ENCODE measurements around the gene C5.

Gene C5

GRCh38 chr9:120933310-120934055 is 116.6 kb downstream of the C5 start:
- Histone ChIP-seq H3K23ac (ENCODE audit: low read length in 2 of 2) (no peak overlapping the region), H3K4ac (ENCODE audit: low read depth in 1 of 2, low read length in 2 of 2) (no peak overlapping the region), H3K79me1 (replicated peaks; ENCODE audit: low read length, poor library complexity, severe bottlenecking) (peaks cover 1% of the 10 kb centered on the region), H2AFZ (ENCODE audit: low read depth, low read length) (no peak overlapping the region), H3K27me3 (ENCODE audit: control insufficient read depth in 1 of 2, insufficient read depth in 1 of 2, low read length in 2 of 2) (no peaks in the 10 kb centered on the region), H2BK15ac (ENCODE audit: low read depth, poor library complexity, severe bottlenecking) (peak overlapping the region; percentile 70), H2AK5ac (ENCODE audit: low read length, severe bottlenecking) (peak overlapping the region; percentile 11), H4K91ac (ENCODE audit: low read length) (no peak overlapping the region), H3K9me3 (ENCODE audit: control insufficient read depth, low read length) (no peaks in the 10 kb centered on the region), H3K14ac (ENCODE audit: low read length in 2 of 2) (no peak overlapping the region), H3K18ac (ENCODE audit: low read depth in 1 of 2, low read length in 2 of 2) (no peak overlapping the region), H3K4me3 (ENCODE audit: insufficient read depth in 1 of 2, low read depth in 1 of 2, low read length in 2 of 2) (no peak overlapping the region), H3K4me2 (ENCODE audit: low read length, poor library complexity, severe bottlenecking) (no peak overlapping the region), H3K36me3 (ENCODE audit: control insufficient read depth in 1 of 2, insufficient read depth in 2 of 2, low read depth in 1 of 2, low read length in 2 of 2) (no peaks in the 10 kb centered on the region), H2BK5ac (ENCODE audit: low read depth, low read length, poor library complexity, severe bottlenecking) (no peak overlapping the region), H3K27ac (ENCODE audit: low read length, poor library complexity, severe bottlenecking) (no peak overlapping the region), H2BK12ac (ENCODE audit: low read length in 2 of 2) (peak overlapping the region; percentile 4 to 49), H3K9ac (ENCODE audit: low read length) (no peak overlapping the region), H3K4me1 (ENCODE audit: control insufficient read depth, insufficient read depth, low read depth, low read length) (peaks cover 26% of the 10 kb centered on the region), H2BK120ac (ENCODE audit: low read depth, low read length) (no peak overlapping the region), H4K8ac (ENCODE audit: low read length) (peak overlapping the region; percentile 55)
- no peak for DNase-seq
- over 99% methylated on average over 8 of the region's 8 CpGs for WGBS

GRCh38 chr9:120932086-120932823 is 117.8 kb downstream of the C5 start:
- peak overlapping the region; percentile 78 for H3K9ac ChIP-seq (ENCODE audit: low read length)
- 87% methylated on average over 6 of the region's 6 CpGs for WGBS

GRCh38 chr9:120931231-120932085 is 118.6 kb downstream of the C5 start:
- H3K4me2 ChIP-seq (ENCODE audit: low read length, poor library complexity, severe bottlenecking): peak overlapping the region; percentile 48
- peak overlapping the region in 1 of 2 experiments; percentile 90 for H2BK12ac ChIP-seq (ENCODE audit: low read length in 2 of 2)
- peak overlapping the region in 1 of 2 experiments; percentile 3 for H3K14ac ChIP-seq (ENCODE audit: low read length in 2 of 2)
- peak overlapping the region; percentile 62 for H4K91ac ChIP-seq (ENCODE audit: low read length)
- H4K8ac ChIP-seq (ENCODE audit: low read length): peak overlapping the region; percentile 63
- peaks cover 3% of the 10 kb centered on the region for H3K79me1 ChIP-seq (replicated peaks; ENCODE audit: low read length, poor library complexity, severe bottlenecking)
- no peak overlapping the region for H2BK15ac ChIP-seq (ENCODE audit: low read depth, poor library complexity, severe bottlenecking)
- DNase-seq: peak; percentile 67
- H3K23ac ChIP-seq (ENCODE audit: low read length in 2 of 2): no peak overlapping the region
- peak overlapping the region; percentile 69 for H3K27ac ChIP-seq (ENCODE audit: low read length, poor library complexity, severe bottlenecking)
- H3K27me3 ChIP-seq (ENCODE audit: control insufficient read depth in 1 of 2, insufficient read depth in 1 of 2, low read length in 2 of 2): no peaks in the 10 kb centered on the region
- H3K18ac ChIP-seq (ENCODE audit: low read depth in 1 of 2, low read length in 2 of 2): peak overlapping the region; percentile 8 to 81
- H3K9me3 ChIP-seq (ENCODE audit: control insufficient read depth, low read length): no peaks in the 10 kb centered on the region
- H2BK5ac ChIP-seq (ENCODE audit: low read depth, low read length, poor library complexity, severe bottlenecking): peak overlapping the region; percentile 71
- H3K36me3 ChIP-seq (ENCODE audit: control insufficient read depth in 1 of 2, insufficient read depth in 2 of 2, low read depth in 1 of 2, low read length in 2 of 2): no peaks in the 10 kb centered on the region
- H3K9ac ChIP-seq (ENCODE audit: low read length): peak overlapping the region; percentile 78
- H3K4ac ChIP-seq (ENCODE audit: low read depth in 1 of 2, low read length in 2 of 2): peak overlapping the region in 1 of 2 experiments; percentile 62
- peak overlapping the region; percentile 21 for H2AK5ac ChIP-seq (ENCODE audit: low read length, severe bottlenecking)
- no peak overlapping the region for H3K4me3 ChIP-seq (ENCODE audit: insufficient read depth in 1 of 2, low read depth in 1 of 2, low read length in 2 of 2)
- no peak overlapping the region for H2BK120ac ChIP-seq (ENCODE audit: low read depth, low read length)
- no peak overlapping the region for H2AFZ ChIP-seq (ENCODE audit: low read depth, low read length)
- 81% methylated on average over 4 of the region's 4 CpGs for WGBS
- H3K4me1 ChIP-seq (ENCODE audit: control insufficient read depth, insufficient read depth, low read depth, low read length): peaks cover 31% of the 10 kb centered on the region

More at GRCh38 chr9:120932086-120932823, 117.8 kb downstream of the C5 start:
- H3K4me3 ChIP-seq (ENCODE audit: insufficient read depth in 1 of 2, low read depth in 1 of 2, low read length in 2 of 2): no peak overlapping the region
- H3K4me1 ChIP-seq (ENCODE audit: control insufficient read depth, insufficient read depth, low read depth, low read length): peaks cover 29% of the 10 kb centered on the region
- H2BK12ac ChIP-seq (ENCODE audit: low read length in 2 of 2): peak overlapping the region in 1 of 2 experiments; percentile 90
- H4K91ac ChIP-seq (ENCODE audit: low read length): peak overlapping the region; percentile 62
- H2AK5ac ChIP-seq (ENCODE audit: low read length, severe bottlenecking): peak overlapping the region; percentile 68
- H3K79me1 ChIP-seq (replicated peaks; ENCODE audit: low read length, poor library complexity, severe bottlenecking): peaks cover 3% of the 10 kb centered on the region
- peak overlapping the region in 1 of 2 experiments; percentile 62 for H3K4ac ChIP-seq (ENCODE audit: low read depth in 1 of 2, low read length in 2 of 2)
- no peak overlapping the region for H2BK15ac ChIP-seq (ENCODE audit: low read depth, poor library complexity, severe bottlenecking)
- no peaks in the 10 kb centered on the region for H3K36me3 ChIP-seq (ENCODE audit: control insufficient read depth in 1 of 2, insufficient read depth in 2 of 2, low read depth in 1 of 2, low read length in 2 of 2)
- no peaks in the 10 kb centered on the region for H3K9me3 ChIP-seq (ENCODE audit: control insufficient read depth, low read length)
- H3K18ac ChIP-seq (ENCODE audit: low read depth in 1 of 2, low read length in 2 of 2): peak overlapping the region; percentile 8 to 75
- no peak overlapping the region for H4K8ac ChIP-seq (ENCODE audit: low read length)
- no peak overlapping the region for H2BK5ac ChIP-seq (ENCODE audit: low read depth, low read length, poor library complexity, severe bottlenecking)
- no peak overlapping the region for H3K14ac ChIP-seq (ENCODE audit: low read length in 2 of 2)
- no peak for DNase-seq
- no peak overlapping the region for H3K23ac ChIP-seq (ENCODE audit: low read length in 2 of 2)
- H3K27ac ChIP-seq (ENCODE audit: low read length, poor library complexity, severe bottlenecking): peak overlapping the region; percentile 7
- no peak overlapping the region for H2BK120ac ChIP-seq (ENCODE audit: low read depth, low read length)
- no peak overlapping the region for H3K4me2 ChIP-seq (ENCODE audit: low read length, poor library complexity, severe bottlenecking)
- no peak overlapping the region for H2AFZ ChIP-seq (ENCODE audit: low read depth, low read length)
- no peaks in the 10 kb centered on the region for H3K27me3 ChIP-seq (ENCODE audit: control insufficient read depth in 1 of 2, insufficient read depth in 1 of 2, low read length in 2 of 2)

All from mesenchymal stem cell (in vitro differentiated cells and primary cell).